Psoas muscle (tissue), 8 donors: ENCODE data around the gene PAPSS2. TPM values are rescaled to one million over a fixed set of nuclear protein-coding genes. Genes with fewer than 3 reads are reported as not detected.
"Not testable (repeated sequence)": the region's sequence is repeated elsewhere in the genome, so short reads cannot be mapped to it uniquely, and the experiment has no call there.

Experiments used
- ATAC-seq, 4 donors: fragments of 200-7000 bp; cut with Tn5 transposase; one replicate each; pipeline ENCODE4 v1.9.1; 2020; ENCODE audit warnings: moderate library complexity in 3 of 4, mild to moderate bottlenecking in 2 of 4
- DNase-seq, 2 donors: peaks; one replicate each; pipeline ENCODE4 v3.0.0-alpha.2; 2020
- H3K27ac ChIP-seq: fragments of 200-600 bp; one replicate; pipeline ENCODE4 v1.8.0; 2022
- H3K27me3 ChIP-seq, 3 donors: fragments of 200-600 bp in 1 of 3; one replicate each; pipeline versions ENCODE4 v1.6.1 to v1.8.0; 2013 to 2022; ENCODE audit warnings: low read length in 2 of 3, mild to moderate bottlenecking in 2 of 3, moderate library complexity in 1 of 3; ENCODE audit not compliant: insufficient read depth in 3 of 3
- H3K36me3 ChIP-seq, 2 donors: fragments of 200-600 bp in 1 of 2; one replicate each; pipeline versions ENCODE4 v1.6.1 to v1.8.0; 2013 to 2022; ENCODE audit warnings: low read depth in 1 of 2, mild to moderate bottlenecking in 1 of 2, moderate library complexity in 1 of 2; ENCODE audit not compliant: insufficient read depth in 1 of 2
- H3K4me1 ChIP-seq: fragments of 200-600 bp; one replicate; pipeline ENCODE4 v1.8.0; 2022
- H3K4me3 ChIP-seq: fragments of 200-600 bp; one replicate; pipeline ENCODE4 v1.8.0; 2022; ENCODE audit warnings: mild to moderate bottlenecking
- H3K9me3 ChIP-seq: fragments of 200-600 bp; one replicate; pipeline ENCODE4 v1.8.0; 2022
- CTCF ChIP-seq: fragments of 200-600 bp; IDR thresholded peaks from one replicate; pipeline ENCODE4 v1.8.0; 2022; ENCODE audit warnings: antibody characterized with exemption
- WGBS, 3 donors: extraction: QIAGEN DNeasy Blood & Tissue Kit; methylation state at CpG; one replicate each; pipeline versions ENCODE4 v1.1.6 to v1.1.7; 2013; 5-methylcytosine and 5-hydroxymethylcytosine counted together
- intact Hi-C, 2 donors: fragments of 100-400 bp; cut with DNase I; formaldehyde crosslinking; loops; one replicate each; pipeline versions ENCODE4 v1.11.0 to v1.14.2; 2022
- polyA plus RNA-seq, 3 donors: library from polyadenylated mRNA; stranded (reverse); fragments of 200-250 nt; gene quantifications; one replicate each; pipeline ENCODE4 v1.2.3, GENCODE V29; 2013
- total RNA-seq, 4 donors: library from RNA; stranded (reverse); fragmentation: NEBNext Ultra II Directional in 2 of 4; extraction: Animal tissue kit (Norgen Biotek cat#: 25700) in 2 of 4; gene quantifications; one replicate each; pipeline versions ENCODE4 v1.2.1 to v1.2.4, GENCODE V29; 2021 to 2023
- donor health status: healthy with polysubstance abuse.
- donor health status: DM: no; HTN: no; CAD: no; lungs with moderate emphysema.
- donor health status: Bipolar disorder and iron deficiency.
- donor health status: healthy.
- donor health status: DM: yes; HTN: yes; CAD: no.
- donor health status: DM: no; HTN: no; CAD: no.
- donor health status: DM: no; HTN: no; CAD: no.
- donor health status: DM: yes; HTN: yes; CAD: no.

Gene PAPSS2
- total and polyA plus RNA-seq, 7 donors, result 2.0 to 11.0 (median 3.8) TPM

GRCh38 chr10:87640043-87640442, 19.6 kb upstream of the PAPSS2 start:
- H3K9me3 ChIP-seq, result no peaks in the 10 kb centered on the region
- DNase-seq (no peak), ATAC-seq (no peak)
- H3K36me3 ChIP-seq, result no peaks in the 10 kb centered on the region
- no peak overlapping the region for H3K4me3 ChIP-seq
- no peaks in the 10 kb centered on the region for H3K4me1 ChIP-seq
- no peak overlapping the region for H3K27ac ChIP-seq
- intact Hi-C loops, result no loop called here
- TF ChIP-seq CTCF, result no peak
- no peaks in the 10 kb centered on the region for H3K27me3 ChIP-seq

GRCh38 chr10:87642486-87642885, 17.2 kb upstream of the PAPSS2 start:
- Histone ChIP-seq H3K27me3 (no peaks in the 10 kb centered on the region), H3K36me3 (no peaks in the 10 kb centered on the region), H3K4me1 (no peaks in the 10 kb centered on the region), H3K4me3 (no peak overlapping the region), H3K9me3 (no peaks in the 10 kb centered on the region), H3K27ac (no peak overlapping the region)
- ATAC-seq (no peak), DNase-seq (no peak)
- intact Hi-C loops, result no loop called here
- no peak for TF ChIP-seq CTCF
- WGBS, 3 donors, result 85 to 86% (median 85%) methylated on average over 11 of the region's 11 CpGs

DNA sequence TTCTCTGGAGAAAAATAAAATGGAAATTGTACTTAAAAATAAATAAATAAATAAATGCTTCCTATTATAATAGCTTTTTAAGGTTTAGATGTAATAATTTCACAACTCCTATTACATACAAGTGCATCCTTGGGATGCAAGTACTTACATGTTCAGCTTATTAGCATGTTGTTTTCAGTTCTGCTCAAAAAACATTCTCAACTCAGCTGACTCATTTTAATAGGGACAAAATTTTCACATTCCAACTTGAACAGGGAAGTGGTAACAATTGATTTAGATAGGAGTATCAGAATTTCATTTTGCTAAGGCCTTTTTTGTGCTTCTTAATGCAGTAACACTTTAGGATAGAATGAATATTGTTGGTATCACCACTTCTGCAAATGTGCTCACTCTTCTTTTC, 16.7 kb upstream of the PAPSS2 start:
- no peak for ATAC-seq
- Histone ChIP-seq H3K27me3 (no peaks in the 10 kb centered on the region), H3K27ac (no peak overlapping the region), H3K4me3 (no peak overlapping the region), H3K36me3 (no peaks in the 10 kb centered on the region), H3K9me3 (no peaks in the 10 kb centered on the region), H3K4me1 (no peaks in the 10 kb centered on the region)
- TF ChIP-seq CTCF, result no peak
- intact Hi-C loops, result no loop called here
- no peak for DNase-seq

DNA sequence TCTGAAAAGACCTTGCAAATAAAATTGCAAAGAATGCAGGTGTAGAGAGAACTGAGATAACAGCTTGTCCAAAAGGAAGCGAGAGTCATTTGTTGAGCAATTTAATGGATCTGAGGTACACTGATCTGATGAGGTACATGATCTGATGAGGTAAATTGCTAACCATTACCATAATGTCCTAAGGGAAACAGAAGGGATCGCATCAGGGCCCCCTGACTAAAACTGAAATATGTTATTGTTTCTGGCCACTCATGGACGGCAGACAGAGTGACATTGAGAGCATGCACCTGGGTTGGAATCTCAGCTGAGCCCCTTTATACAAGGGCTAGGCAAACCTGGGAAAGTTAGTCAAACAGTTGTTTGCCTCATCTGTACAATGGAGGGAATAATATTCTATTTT, 15.8 kb upstream of the PAPSS2 start:
- DNase-seq (no peak), ATAC-seq (no peak)
- H3K27me3 ChIP-seq, result no peaks in the 10 kb centered on the region
- intact Hi-C loops, result no loop called here
- H3K9me3 ChIP-seq, result no peaks in the 10 kb centered on the region
- WGBS, 3 donors, result 80 to 84% (median 84%) methylated on average over 3 of the region's 3 CpGs
- no peaks in the 10 kb centered on the region for H3K36me3 ChIP-seq
- no peaks in the 10 kb centered on the region for H3K4me1 ChIP-seq
- H3K4me3 ChIP-seq, result no peak overlapping the region
- no peak overlapping the region for H3K27ac ChIP-seq
- TF ChIP-seq CTCF, result no peak

GRCh38 chr10:87644500-87644899, 15.2 kb upstream of the PAPSS2 start:
- intact Hi-C loops, H3K4me1 ChIP-seq, DNase-seq, ATAC-seq, H3K4me3 ChIP-seq, H3K9me3 ChIP-seq, H3K27me3 ChIP-seq, H3K27ac ChIP-seq, H3K36me3 ChIP-seq: not testable (repeated sequence)
- 87 to 93% (median 91%) methylated on average over 3 of the region's 3 CpGs for WGBS, 3 donors
